Naive thymus-derived CD4-positive, alpha-beta T cell (primary cell): ENCODE measurements around the gene GRM8. TPM values are rescaled to one million over a fixed set of nuclear protein-coding genes. Genes with fewer than 3 reads are reported as not detected.

Source experiments
- ATAC-seq: fragments of 150-1000 bp; cut with Tn5 transposase; 2 replicates; pipeline ENCODE4 v1.10.0; 2021; ENCODE audit warnings: mild to moderate bottlenecking, moderate library complexity
- CTCF ChIA-PET: fragments of 350-600 bp; sonication (Branson Sonifier 250); formaldehyde crosslinking; loops from one replicate; lab custom pipeline; 2021; ENCODE audit warnings: antibody characterized with exemption; lab: Charles Lee
- POLR2A ChIA-PET: fragments of 350-600 bp; sonication (Branson Sonifier 250); formaldehyde crosslinking; loops from one replicate; lab custom pipeline; 2021; ENCODE audit warnings: antibody characterized with exemption, inconsistent platforms; lab: Charles Lee
- DNase-seq, 9 donors: peaks; one replicate each; pipeline versions ENCODE4 v3.0.0 to v3.0.0-alpha.2; 2020 to 2022; ENCODE audit warnings: mixed read lengths in 1 of 9
- H3K27ac ChIP-seq: one replicate; pipeline ENCODE4 v1.7.0; 2013; ENCODE audit warnings: mild to moderate bottlenecking, low read depth, low read length, moderate library complexity
- H3K27me3 ChIP-seq, 2 donors: one replicate each; pipeline ENCODE4 v1.7.0; 2013; ENCODE audit warnings: low read length in 2 of 2, mild to moderate bottlenecking in 2 of 2, moderate library complexity in 2 of 2; ENCODE audit not compliant: control insufficient read depth in 2 of 2, insufficient read depth in 2 of 2
- H3K36me3 ChIP-seq, 3 experiments: 1 replicate in 2 of 3; 2 replicates in 1 of 3; pipeline ENCODE4 v1.7.0; 2013; ENCODE audit warnings: low read length in 3 of 3, mild to moderate bottlenecking in 3 of 3, moderate library complexity in 1 of 3; ENCODE audit not compliant: insufficient read depth in 3 of 3, control insufficient read depth in 2 of 3
- H3K4me1 ChIP-seq, 2 donors: one replicate each; pipeline ENCODE4 v1.7.0; 2013; ENCODE audit warnings: low read length in 2 of 2, mild to moderate bottlenecking in 2 of 2, moderate library complexity in 1 of 2; ENCODE audit not compliant: control insufficient read depth in 2 of 2, insufficient read depth in 2 of 2
- H3K4me3 ChIP-seq: 2 replicates; pipeline ENCODE4 v1.7.0; 2013; ENCODE audit warnings: mild to moderate bottlenecking, low read length
- H3K9me3 ChIP-seq, 3 experiments: 1 replicate in 2 of 3; 2 replicates in 1 of 3; pipeline ENCODE4 v1.7.0; 2013; ENCODE audit warnings: low read length in 3 of 3; ENCODE audit not compliant: control insufficient read depth in 2 of 3
- H3K27ac Mint-ChIP-seq, 9 donors: one replicate each; pipeline ENCODE4 v1.8.0; 2020 to 2022; ENCODE audit warnings: mixed read lengths in 9 of 9, mild to moderate bottlenecking in 8 of 9, moderate library complexity in 5 of 9, inconsistent platforms in 2 of 9
- H3K27me3 Mint-ChIP-seq, 5 donors: one replicate each; pipeline ENCODE4 v1.8.0; 2021 to 2022; ENCODE audit warnings: mixed read lengths in 5 of 5, mild to moderate bottlenecking in 1 of 5
- H3K36me3 Mint-ChIP-seq, 5 donors: one replicate each; pipeline ENCODE4 v1.8.0; 2020 to 2022; ENCODE audit warnings: mixed read lengths in 5 of 5, mild to moderate bottlenecking in 3 of 5, inconsistent platforms in 1 of 5
- H3K4me1 Mint-ChIP-seq, 7 donors: one replicate each; pipeline ENCODE4 v1.8.0; 2020 to 2022; ENCODE audit warnings: mixed read lengths in 7 of 7, mild to moderate bottlenecking in 3 of 7, inconsistent platforms in 1 of 7
- H3K4me3 Mint-ChIP-seq, 10 donors: one replicate each; pipeline ENCODE4 v1.8.0; 2020 to 2022; ENCODE audit warnings: mild to moderate bottlenecking in 10 of 10, mixed read lengths in 10 of 10, moderate library complexity in 6 of 10, inconsistent platforms in 2 of 10
- H3K9me3 Mint-ChIP-seq, 11 donors: one replicate each; pipeline ENCODE4 v1.8.0; 2020 to 2022; ENCODE audit warnings: mixed read lengths in 11 of 11, mild to moderate bottlenecking in 4 of 11, inconsistent platforms in 1 of 11, moderate library complexity in 1 of 11
- intact Hi-C, 2 donors: fragments of 100-400 bp; cut with micrococcal nuclease; formaldehyde crosslinking; loops; one replicate each; pipeline ENCODE4 v1.15.1; 2023
- polyA plus RNA-seq, 2 donors: library from polyadenylated mRNA; unstranded; fragments of 300-500 nt; fragmentation: Illumina TruSeq; gene quantifications; one replicate each; pipeline ENCODE4 v1.2.3, GENCODE V29; 2021
- total RNA-seq, 6 experiments: library from RNA in 5 of 6; stranded (reverse) in 5 of 6; gene quantifications; 1 replicate in 5 of 6; 2 replicates in 1 of 6; pipeline ENCODE4 v1.2.3 and lab custom pipeline; 2021 to 2026

GRM8 gene
- total and polyA plus RNA-seq, 7 experiments from 2014 or later, result not detected

DNA sequence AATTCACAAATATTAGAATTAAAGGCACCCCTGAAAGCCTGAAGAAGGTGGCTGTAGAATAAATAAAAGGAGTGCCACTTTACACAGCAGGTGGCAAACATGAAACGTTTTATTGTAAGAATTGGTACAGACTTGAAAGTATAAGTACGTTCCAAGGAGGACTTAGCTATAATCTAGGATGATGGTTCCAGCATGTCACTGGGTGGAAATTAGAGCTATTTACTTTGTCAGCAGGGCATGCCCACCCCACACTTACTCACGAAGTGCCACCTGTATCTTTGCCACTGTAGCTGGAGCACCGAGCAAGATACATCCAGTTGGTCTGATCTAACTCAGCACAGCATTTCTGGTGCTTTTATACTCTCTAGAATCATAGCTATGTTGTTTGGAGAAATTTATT is 97.8 kb downstream of the GRM8 start:
- Histone ChIP-seq H3K9me3 (no peaks in the 10 kb centered on the region), H3K36me3 (no peaks in the 10 kb centered on the region), H3K27me3 (no peaks in the 10 kb centered on the region), H3K4me1 (no peaks in the 10 kb centered on the region), H3K27ac (no peak overlapping the region), H3K4me3 (no peak overlapping the region)
- peaks cover 0 to 29% (median 23%) of the 10 kb centered on the region in 5 donors for H3K27me3 Mint-ChIP-seq
- ATAC-seq (no peak), DNase-seq (no peak)
- H3K36me3 Mint-ChIP-seq, result no peaks in the 10 kb centered on the region
- ChIA-PET CTCF (no interaction called here), POLR2A (no interaction called here)
- no peak overlapping the region for H3K27ac Mint-ChIP-seq
- no peaks in the 10 kb centered on the region for H3K4me1 Mint-ChIP-seq
- H3K4me3 Mint-ChIP-seq, result no peak overlapping the region
- intact Hi-C loops, result no loop called here
- H3K9me3 Mint-ChIP-seq, result peaks cover 0 to 10% (median 4%) of the 10 kb centered on the region in 11 donors

GRCh38 chr7:127154101-127154500 is 98.6 kb downstream of the GRM8 start:
- H3K27ac Mint-ChIP-seq, result no peak overlapping the region
- no peak overlapping the region for H3K4me3 Mint-ChIP-seq
- H3K36me3 Mint-ChIP-seq, result no peaks in the 10 kb centered on the region

DNA sequence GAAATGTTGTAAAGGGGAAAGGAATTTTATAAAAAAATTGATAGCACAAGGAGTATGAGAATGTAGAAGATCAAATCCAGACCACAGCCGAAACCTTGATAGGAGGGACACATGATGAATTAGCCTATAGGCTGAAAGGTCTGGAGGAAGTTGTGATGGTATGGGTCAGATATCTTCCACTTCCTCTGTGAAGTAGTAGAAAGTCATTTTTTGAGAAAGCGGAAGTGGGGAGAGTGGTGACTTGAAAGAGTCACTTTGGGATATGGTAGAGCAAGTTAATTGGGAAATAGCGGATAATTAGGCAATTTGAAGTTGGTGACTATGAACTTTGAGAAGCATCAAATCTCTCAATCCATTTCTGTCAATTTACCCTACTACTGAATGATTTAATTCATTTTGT is 99.4 kb downstream of the GRM8 start:
- H3K9me3 ChIP-seq, result no peaks in the 10 kb centered on the region
- Mint-ChIP-seq H3K27me3 (peaks cover 0 to 38% (median 33%) of the 10 kb centered on the region in 5 donors), H3K4me3 (no peak overlapping the region), H3K9me3 (peaks cover 0 to 12% (median 4%) of the 10 kb centered on the region in 11 donors), H3K27ac (no peak overlapping the region), H3K36me3 (no peaks in the 10 kb centered on the region), H3K4me1 (no peaks in the 10 kb centered on the region)
- no peak overlapping the region for H3K27ac ChIP-seq
- CTCF ChIA-PET, result no interaction called here
- DNase-seq, result no peak
- H3K27me3 ChIP-seq, result no peaks in the 10 kb centered on the region
- POLR2A ChIA-PET, result no interaction called here
- intact Hi-C loops, result no loop called here
- H3K4me3 ChIP-seq, result no peak overlapping the region
- ATAC-seq, result no peak
- H3K36me3 ChIP-seq, result no peaks in the 10 kb centered on the region
- H3K4me1 ChIP-seq, result no peaks in the 10 kb centered on the region

More at GRCh38 chr7:127154101-127154500, 98.6 kb downstream of the GRM8 start:
- CTCF ChIA-PET, result no interaction called here
- Histone ChIP-seq H3K27me3 (no peaks in the 10 kb centered on the region), H3K4me1 (no peaks in the 10 kb centered on the region), H3K27ac (no peak overlapping the region), H3K36me3 (no peaks in the 10 kb centered on the region), H3K4me3 (no peak overlapping the region), H3K9me3 (no peaks in the 10 kb centered on the region)
- DNase-seq (no peak), ATAC-seq (no peak)
- H3K27me3 Mint-ChIP-seq, result peaks cover 0 to 30% (median 28%) of the 10 kb centered on the region in 5 donors
- no peaks in the 10 kb centered on the region for H3K4me1 Mint-ChIP-seq
- H3K9me3 Mint-ChIP-seq, result peaks cover 0 to 12% (median 4%) of the 10 kb centered on the region in 11 donors
- POLR2A ChIA-PET, result no interaction called here
- intact Hi-C loops, result no loop called here

GRCh38 chr7:127152423-127152822 is 100.3 kb downstream of the GRM8 start:
- intact Hi-C loops, result no loop called here
- ChIA-PET CTCF (no interaction called here), POLR2A (no interaction called here)
- no peak overlapping the region for H3K27ac Mint-ChIP-seq
- Histone ChIP-seq H3K9me3 (no peaks in the 10 kb centered on the region), H3K27me3 (no peaks in the 10 kb centered on the region), H3K27ac (no peak overlapping the region), H3K4me1 (no peaks in the 10 kb centered on the region), H3K4me3 (no peak overlapping the region), H3K36me3 (no peaks in the 10 kb centered on the region)
- peaks cover 0 to 12% (median 3%) of the 10 kb centered on the region in 11 donors for H3K9me3 Mint-ChIP-seq
- no peak overlapping the region for H3K4me3 Mint-ChIP-seq
- DNase-seq (no peak), ATAC-seq (no peak)
- H3K27me3 Mint-ChIP-seq, result peaks cover 0 to 42% (median 37%) of the 10 kb centered on the region in 5 donors
- H3K4me1 Mint-ChIP-seq, result no peaks in the 10 kb centered on the region
- H3K36me3 Mint-ChIP-seq, result no peaks in the 10 kb centered on the region

DNA sequence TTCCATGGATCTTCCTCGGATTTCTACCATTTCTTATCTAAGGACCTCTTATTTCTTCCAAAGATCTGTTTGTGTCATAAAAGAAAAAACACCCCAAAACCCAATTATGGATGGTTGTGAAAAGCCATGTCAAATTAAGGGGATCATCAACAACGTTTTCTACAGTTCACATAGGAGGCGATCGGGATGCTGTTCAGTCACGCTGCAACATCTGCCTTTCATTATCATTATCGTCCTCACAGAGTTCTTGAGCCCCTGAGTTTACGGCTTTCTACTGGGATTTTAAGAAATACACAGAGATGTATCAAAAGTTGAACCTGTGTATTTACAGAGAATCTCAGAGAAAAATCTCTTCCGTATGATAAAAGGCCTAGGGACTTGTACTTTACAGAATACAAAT is 101.4 kb downstream of the GRM8 start:
- Histone ChIP-seq H3K4me1 (no peaks in the 10 kb centered on the region), H3K27me3 (no peaks in the 10 kb centered on the region), H3K27ac (no peak overlapping the region), H3K36me3 (no peaks in the 10 kb centered on the region), H3K4me3 (no peak overlapping the region), H3K9me3 (no peaks in the 10 kb centered on the region)
- no peaks in the 10 kb centered on the region for H3K36me3 Mint-ChIP-seq
- peaks cover 0 to 6% (median 1%) of the 10 kb centered on the region in 11 donors for H3K9me3 Mint-ChIP-seq
- no peaks in the 10 kb centered on the region for H3K4me1 Mint-ChIP-seq
- ATAC-seq (no peak), DNase-seq (no peak)
- ChIA-PET CTCF (no interaction called here), POLR2A (no interaction called here)
- H3K27me3 Mint-ChIP-seq, result peaks cover 0 to 44% (median 36%) of the 10 kb centered on the region in 5 donors
- intact Hi-C loops, result no loop called here
- no peak overlapping the region for H3K4me3 Mint-ChIP-seq
- H3K27ac Mint-ChIP-seq, result no peak overlapping the region

DNA sequence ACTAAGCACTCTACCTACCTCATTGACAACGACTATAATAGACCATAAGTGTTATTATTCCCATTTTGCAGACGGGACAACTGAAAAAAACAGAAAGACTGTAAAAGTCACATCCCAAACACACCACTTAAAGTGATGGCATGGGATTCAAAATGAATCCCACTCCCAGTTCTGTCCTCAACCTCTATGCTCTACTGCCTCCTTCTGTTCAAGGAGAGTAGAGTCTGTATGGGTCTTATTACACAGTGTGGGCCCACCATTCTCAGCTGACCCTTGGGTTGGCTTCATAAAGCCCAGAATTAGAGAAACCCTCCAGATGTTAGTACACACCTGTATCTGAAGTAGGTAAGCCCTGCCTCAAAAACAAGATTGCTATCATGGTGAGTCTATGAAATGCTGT is 102.2 kb downstream of the GRM8 start:
- Histone ChIP-seq H3K4me3 (no peak overlapping the region), H3K9me3 (no peaks in the 10 kb centered on the region), H3K27ac (no peak overlapping the region), H3K27me3 (no peaks in the 10 kb centered on the region), H3K4me1 (no peaks in the 10 kb centered on the region), H3K36me3 (no peaks in the 10 kb centered on the region)
- Mint-ChIP-seq H3K27me3 (peaks cover 0 to 43% (median 35%) of the 10 kb centered on the region in 5 donors), H3K27ac (no peak overlapping the region), H3K4me1 (no peaks in the 10 kb centered on the region), H3K9me3 (peaks cover 0 to 5% (median 0%) of the 10 kb centered on the region in 11 donors), H3K36me3 (no peaks in the 10 kb centered on the region), H3K4me3 (no peak overlapping the region)
- ChIA-PET CTCF (no interaction called here), POLR2A (no interaction called here)
- DNase-seq (no peak), ATAC-seq (no peak)
- intact Hi-C loops, result no loop called here

GRCh38 chr7:127146746-127147536 is 105.8 kb downstream of the GRM8 start:
- POLR2A ChIA-PET, result no interaction called here
- Mint-ChIP-seq H3K9me3 (peaks cover 0 to 5% (median 0%) of the 10 kb centered on the region in 11 donors), H3K27ac (no peak overlapping the region), H3K27me3 (peaks cover 0 to 38% (median 35%) of the 10 kb centered on the region in 5 donors), H3K4me3 (no peak overlapping the region), H3K4me1 (no peaks in the 10 kb centered on the region), H3K36me3 (no peaks in the 10 kb centered on the region)
- no peaks in the 10 kb centered on the region for H3K4me1 ChIP-seq
- intact Hi-C loops, result no loop called here
- DNase-seq (no peak), ATAC-seq (no peak)
- H3K4me3 ChIP-seq, result no peak overlapping the region
- CTCF ChIA-PET, result no interaction called here
- no peaks in the 10 kb centered on the region for H3K27me3 ChIP-seq
- no peaks in the 10 kb centered on the region for H3K9me3 ChIP-seq
- H3K36me3 ChIP-seq, result no peaks in the 10 kb centered on the region
- no peak overlapping the region for H3K27ac ChIP-seq
